SHP77 (cell line): ENCODE data around the gene RNF26.
A peak's percentile ranks its signal among the peaks of the same experiment; 100 is the strongest.

ENCODE experiments used
- DNase-seq, 2 experiments: peaks; one replicate each; lab custom pipeline; 2025; lab: John Stamatoyannopoulos, UW

Gene RNF26

DNA sequence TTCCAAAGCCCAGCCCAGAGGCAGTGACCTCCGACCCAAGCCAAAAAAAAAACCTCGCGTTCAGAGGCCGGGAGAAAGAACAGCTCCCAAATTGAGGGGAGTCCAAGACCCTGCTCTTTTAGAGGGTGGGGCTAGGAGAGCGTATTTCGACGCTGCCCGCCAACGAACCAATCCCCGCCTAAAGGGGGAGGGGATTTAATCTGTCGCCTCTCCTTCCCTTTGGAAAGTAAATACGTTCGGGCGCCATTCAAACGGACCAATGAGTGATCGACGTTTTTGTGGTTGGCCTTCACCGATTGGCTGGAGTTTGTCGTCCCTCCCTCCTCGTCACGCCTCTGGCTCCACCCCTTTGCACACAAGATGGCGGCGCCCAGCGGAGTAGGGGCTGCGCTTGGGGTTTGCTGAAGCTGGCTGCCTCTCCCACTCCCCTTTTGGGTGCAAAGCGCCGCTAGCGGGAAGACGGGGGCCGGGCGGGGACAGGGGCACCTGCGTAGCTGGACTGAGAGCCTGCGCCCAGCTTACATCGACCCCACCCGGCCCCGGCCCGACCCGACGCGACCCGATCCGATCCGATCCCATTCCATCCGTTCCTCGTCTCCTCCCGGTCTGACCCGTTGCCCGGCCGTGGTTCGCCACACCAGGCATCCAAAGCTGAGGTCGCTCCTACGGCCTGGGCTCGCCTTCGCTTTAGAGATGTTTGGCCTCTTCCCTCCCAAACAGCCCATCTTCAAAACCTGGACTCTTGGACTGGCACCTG is at the start of gene RNF26:
Gene RNF26, plus strand, starts transcription at position 354 of the 757 bp plus-strand sequence. CDS start 596 bp downstream, outside the sequence.
- DNase-seq, result peak; percentile 96

DNA sequence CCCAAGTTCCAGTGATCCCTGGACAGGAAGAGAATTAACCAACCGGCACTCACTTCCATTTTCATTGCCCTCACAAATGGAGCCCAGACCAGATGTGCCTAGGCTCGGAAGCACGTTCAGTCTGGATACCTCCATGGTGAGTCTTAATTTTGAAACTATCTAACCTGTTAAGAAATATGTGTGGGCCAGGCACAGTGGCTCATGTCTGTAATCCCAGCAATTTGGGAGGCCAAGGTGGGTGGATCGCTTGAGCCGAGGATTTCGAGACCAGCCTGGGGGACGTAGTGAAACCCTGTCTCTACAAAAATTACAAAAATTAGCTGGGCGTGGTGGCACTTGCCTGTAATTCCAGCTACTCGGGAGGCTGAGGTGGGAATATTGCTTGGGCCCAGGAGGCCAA is 48.9 kb upstream of the RNF26 start:
- DNase-seq, result no peak

DNA sequence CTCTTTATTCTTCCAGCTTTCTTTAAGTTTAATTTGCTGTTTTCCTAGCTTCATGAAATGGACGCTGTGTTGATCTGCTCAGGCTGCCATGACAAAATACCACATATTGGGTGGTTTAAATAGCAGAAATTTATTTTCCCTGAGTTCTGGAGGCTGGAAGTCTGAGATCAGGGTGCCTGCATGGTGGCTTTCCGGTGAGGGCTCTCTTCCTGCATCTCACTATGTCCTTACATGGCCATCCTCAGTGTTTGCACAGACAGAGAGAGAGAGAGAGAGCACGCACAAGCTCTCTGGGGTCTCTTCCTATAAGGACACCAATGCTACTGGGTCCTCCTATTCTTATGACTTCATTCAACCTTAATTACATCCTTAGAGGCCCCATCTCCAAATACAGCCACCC is 46.1 kb upstream of the RNF26 start:
- DNase-seq, result no peak

DNA sequence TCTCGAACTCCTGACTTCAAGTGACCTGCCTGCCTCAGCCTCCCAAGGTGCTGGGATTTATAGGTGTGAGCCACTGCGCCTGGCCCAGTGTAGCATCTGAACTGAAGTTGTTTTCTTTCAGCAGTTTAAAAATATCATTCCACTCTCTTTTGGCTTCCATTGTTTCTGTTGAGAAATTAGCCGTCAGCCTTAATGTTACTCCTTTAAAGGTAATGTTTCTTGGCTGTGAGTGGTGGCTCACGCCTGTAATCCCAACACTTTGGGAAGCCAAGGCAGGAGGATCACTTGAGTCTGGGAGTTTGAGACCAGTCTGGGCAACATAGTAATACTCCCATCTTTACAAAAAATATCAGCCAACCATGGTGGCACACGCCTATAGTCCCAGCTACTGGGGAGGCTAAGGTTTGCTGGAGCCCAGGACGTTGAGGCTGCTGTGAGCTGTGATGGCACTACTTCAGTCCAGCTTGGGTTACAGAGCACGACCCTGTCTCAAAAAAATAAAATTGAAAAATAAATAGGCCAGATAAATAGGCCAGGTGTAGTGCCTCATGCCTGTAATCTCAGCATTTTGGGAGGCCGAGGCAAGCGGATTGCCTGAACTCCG is 43.3 kb upstream of the RNF26 start:
- DNase-seq, result no peak

DNA sequence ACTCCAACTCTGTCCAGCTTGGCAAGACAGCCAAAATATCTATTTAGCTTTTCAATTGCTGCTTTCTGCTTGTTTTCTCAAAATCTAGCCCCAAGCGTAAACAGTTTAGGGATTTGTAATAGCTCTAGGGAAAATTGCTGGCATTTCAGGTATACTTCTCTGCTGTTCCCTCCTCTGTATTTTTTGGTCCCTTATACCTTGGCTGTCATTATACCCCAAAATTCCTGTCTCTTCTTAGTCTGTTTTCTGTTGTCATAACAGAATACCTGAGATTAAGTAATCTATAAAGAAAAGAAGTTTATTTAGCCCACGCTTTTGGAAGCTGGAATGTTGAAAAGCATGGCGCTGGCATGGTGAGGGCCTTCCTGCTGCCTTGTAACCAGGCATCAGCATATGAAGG is 40.9 kb upstream of the RNF26 start:
- no peak for DNase-seq

DNA sequence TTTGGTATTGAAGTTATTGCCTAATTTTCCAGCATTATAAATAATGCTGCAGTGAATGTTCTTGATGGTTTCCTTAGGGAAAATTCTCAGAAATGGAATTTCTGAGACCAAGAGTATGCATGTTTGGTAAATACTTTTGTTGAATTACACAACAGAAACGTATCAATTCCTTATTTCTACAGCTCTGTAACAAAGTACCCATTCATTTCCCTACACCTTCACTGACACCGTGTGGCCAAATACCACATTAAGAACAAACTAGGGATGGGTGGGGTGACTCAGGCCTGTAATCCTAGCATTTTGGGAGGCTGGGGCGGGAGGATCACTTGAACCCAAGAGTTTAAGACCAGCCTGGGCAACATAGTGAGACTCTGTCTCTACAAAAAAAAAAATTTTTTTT is 39.1 kb upstream of the RNF26 start:
- peak in 1 of 2 experiments; percentile 0 for DNase-seq

DNA sequence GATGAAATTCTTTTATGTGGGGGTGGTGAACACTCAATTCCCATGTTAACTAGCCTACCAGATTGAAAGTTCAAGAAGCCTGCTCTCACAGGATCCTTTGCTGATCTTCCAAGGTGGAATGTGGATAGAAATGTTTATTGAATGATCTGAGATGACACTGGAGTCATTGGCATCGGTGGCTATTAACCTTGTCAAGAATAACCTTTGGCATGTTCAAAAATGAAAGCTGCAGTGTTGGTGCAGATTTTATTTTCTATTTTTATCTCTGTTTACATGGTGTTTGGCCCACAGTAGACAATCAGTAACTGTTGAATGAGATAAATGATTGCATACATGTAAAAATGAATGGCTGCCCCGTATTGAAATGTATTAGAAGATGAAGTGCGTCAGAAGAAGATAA is 36.4 kb upstream of the RNF26 start:
- no peak for DNase-seq

DNA sequence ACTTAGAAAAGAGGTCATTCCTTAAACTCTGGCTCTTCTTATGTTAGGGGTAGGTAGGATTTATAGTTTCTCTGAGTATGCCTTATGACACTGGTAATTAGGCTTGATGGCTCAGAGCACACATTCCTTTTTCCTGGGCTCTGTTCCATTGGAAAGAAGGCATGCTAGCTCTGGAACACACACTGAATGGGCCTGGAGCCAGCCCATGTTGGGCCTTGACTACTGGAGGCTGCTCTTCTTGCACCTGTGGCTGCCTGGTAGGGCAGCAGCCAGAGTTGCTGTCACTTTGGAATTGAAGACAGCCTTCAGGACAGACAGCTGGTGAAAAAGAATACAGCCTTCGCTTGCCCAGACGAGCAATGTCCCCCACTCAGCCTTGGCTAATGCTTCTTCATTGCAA is 35.6 kb upstream of the RNF26 start:
- DNase-seq, result no peak

DNA sequence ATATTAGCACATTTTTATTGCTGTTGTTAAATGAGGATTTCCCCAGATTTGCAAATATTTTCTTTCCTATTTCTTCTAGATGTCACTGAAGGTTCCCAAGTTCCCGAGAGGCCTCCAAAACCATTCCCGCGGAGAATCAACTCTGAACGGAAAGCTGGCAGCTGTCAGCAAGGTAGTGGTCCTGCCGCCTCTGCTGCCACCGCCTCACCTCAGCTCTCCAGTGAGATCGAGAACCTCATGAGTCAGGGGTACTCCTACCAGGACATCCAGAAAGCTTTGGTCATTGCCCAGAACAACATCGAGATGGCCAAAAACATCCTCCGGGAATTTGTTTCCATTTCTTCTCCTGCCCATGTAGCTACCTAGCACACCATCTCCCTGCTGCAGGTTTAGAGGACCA is 34.9 kb upstream of the RNF26 start:
- no peak for DNase-seq

DNA sequence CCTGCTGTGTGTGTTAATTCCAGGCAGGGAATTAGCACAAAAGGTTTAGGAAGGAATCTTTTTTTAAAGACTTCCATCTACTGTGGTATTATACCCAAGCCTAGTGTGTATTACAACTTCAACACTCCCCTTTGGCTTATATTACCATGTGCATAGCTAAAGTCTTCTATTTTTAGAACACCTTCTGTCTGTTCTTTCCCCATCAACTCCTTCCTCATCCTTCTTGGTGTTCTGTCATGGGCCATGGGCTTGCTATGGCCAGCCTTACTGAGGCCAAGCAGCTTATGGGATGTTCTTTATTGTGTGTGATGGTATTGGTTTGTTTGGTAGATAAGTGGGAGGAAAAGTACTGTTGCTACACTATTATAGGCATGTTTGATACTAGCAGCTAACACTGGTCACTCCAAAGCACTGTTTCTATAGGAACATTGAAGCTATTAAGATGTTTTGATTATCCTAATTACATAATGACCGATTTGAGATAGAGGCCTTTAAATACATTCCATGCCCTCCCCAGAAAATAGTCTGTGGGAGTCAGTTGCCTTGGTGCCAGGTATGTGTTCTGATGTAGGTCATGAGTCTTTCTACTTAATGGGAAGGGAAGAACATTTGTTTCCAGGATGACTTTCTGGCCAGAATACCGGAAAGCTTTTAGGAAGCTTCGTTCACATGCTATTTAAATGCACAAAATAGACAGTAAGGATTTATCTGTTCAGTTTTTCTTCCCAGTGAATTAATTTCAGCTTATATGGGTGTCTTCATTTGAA is 33.9 kb upstream of the RNF26 start:
- no peak for DNase-seq

DNA sequence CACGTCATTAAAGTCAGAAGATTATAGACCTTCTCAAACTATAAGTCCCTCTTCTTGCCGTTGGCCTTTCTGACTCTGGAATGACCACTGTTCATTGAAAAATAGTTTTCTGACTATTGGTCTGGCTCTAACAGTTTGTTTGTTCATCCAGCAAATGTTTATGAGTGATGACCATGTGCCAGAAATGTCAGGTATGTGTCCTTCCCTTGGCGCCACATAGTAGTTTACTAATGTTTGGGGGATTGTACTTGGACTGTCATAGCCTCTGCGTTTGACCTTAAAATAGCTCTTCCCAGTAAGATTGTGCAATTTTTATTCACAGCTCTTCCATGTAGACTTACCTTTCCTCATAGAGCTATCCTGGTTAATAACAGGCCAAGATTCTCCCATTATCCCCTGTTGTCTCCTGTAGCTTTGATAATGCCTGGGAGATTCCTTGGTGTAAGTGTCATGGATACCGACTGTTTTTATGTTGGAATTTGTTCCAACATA is 31.1 kb upstream of the RNF26 start:
- DNase-seq, result no peak

DNA sequence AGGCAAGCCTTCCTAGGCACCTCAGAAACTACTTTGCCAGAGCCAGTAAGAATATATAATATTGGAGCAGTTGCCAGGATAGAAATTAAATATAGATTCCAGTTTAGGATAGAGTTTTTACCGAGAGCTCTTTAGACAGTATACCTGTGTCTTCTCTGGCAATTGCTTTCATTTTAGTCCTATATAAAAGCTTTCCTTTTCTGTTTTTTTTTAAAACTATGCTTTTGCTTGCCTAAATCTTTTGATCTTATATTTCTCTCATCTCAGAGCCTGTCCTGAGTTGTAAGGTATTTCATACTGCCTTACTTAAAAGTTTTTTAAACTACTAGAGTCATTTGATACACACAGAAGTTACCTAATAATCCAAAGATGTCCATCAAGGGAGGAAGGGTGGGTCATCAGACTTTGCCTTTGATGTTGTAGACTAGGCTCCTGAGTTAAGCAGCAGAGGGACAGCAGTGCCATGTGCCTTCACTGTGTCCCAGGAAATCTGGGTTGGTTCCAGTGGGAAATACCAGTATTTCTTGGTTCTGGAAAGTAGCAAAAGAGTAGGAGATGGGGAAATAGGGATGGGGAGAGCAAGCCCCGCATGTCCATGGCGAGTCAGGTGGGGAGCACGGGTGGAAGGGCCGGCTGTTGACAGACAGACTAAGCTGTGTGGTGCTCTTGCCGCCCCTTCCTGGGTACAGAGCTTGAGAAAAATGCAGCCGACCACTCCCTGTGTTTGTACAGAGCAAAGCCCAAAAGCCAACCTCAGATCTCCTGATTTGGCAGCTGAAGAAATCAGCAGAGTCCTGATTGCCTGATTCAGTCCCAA is 28.6 kb upstream of the RNF26 start:
- no peak for DNase-seq

DNA sequence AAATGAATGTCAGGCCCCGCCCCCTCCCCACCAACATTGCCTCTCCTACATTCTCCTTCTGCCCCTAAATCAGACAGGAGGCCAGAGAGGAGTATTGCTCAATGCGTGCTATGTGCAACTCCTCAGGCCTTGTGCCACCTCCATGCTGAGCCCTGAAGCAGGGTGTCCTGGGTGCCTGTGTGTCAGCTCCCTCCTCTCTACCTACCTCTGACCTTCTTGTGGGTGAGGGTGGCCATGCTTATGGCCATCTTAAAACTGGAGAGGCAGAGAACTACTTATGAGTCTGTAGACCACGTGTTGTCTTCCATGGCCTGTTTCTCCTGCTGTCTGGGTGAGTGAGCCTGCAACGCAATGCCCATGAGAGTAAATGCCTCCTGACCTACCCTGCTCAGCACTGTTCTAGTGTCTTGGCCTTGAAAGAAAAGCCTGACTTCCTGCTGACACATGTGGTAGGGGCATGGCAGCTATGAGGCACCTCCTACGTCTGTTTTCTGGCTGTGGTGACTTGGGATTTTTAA is 27.9 kb upstream of the RNF26 start:
- DNase-seq, result no peak

DNA sequence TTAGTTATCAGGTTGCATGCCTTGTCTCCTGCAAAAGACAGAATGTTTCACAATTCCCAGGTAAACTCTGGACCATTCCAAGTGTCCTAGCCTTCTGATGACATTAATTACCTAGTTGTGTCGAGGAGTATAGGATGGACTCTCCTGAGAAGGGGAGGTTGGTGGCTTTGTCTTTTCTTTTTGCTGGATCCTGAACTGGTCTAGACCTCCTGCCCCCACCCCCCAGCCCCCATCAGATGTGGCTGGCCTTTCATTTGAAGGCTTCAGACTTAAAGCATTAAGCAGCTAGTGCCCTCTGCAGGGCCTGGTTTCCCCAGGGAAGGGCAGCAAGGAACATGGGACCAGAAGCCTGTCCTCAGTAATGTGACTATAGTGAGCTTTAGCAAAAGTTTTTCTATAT is 27.1 kb upstream of the RNF26 start:
- DNase-seq, result no peak

DNA sequence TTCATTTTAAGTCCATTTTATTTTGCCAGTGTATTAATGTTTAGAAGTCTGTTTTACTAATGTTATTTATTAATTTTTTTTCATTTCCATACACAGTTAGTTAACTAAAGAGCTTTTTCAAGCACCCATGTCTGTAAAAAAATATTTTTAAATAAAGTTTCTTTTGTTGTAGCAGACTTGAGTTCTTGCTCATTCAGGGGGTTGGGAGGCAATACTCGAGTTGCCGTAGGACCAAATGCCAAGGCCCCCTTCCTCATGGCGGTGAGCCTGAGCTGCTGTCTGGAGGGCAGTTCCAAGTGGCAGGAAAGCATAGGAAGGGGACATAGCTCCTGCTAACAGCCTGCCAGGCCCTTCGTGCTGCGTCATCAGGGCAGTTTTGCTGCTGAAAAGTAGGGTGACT is 26.4 kb upstream of the RNF26 start:
- no peak for DNase-seq

DNA sequence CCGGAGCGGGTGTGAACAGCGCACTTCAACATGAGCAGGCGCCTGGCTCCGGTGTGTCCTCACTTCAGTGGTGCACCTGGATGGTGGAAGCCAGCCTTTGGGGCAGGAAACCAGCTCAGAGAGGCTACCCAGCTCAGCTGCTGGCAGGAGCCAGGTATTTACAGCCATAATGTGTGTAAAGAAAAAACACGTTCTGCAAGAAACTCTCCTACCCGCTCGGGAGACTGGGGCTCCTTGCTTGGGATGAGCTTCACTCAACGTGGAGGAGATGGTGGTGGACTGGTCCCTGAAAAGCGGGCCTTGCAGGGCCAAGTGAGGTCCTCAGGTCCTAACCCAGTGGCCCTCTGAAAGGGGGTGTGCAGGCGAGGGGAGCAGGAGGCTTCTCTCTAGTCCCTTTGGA is 24.9 kb upstream of the RNF26 start:
- no peak for DNase-seq

DNA sequence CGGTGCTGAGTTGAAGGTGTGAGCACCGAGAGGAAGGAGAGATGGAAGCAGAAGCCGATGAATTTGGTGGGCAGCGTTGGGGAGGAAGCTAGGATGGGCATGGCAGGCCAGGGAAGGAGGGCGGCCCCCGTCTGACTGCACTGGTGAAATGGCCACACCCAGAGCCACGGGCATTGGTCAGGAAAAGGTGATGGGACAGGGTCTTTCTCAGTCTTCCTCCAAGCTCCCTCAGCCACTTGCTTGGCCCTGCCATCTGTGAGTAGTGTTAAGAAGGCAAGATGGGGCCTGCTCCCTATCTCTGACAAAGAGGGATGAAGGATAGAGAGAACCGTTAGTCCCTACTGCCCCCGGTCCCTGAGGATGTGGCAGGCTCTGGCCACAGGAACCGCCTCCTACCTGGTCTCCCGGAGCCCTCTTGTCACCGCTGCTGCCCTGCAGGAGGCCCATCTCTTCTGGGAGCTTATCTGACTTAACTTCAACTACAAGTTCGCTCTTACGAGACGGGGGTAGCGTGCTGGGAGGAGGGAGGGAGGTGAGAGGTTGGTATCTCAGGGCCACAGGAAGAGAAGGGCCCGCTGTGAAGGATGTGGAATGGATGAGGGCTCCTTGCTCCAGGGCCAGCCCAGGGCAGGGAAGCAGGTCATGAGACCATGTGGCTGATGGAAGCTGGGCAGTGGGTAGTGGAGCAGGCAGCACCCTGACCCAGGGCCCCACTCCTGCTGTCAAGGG is 24.2 kb upstream of the RNF26 start:
- no peak for DNase-seq

DNA sequence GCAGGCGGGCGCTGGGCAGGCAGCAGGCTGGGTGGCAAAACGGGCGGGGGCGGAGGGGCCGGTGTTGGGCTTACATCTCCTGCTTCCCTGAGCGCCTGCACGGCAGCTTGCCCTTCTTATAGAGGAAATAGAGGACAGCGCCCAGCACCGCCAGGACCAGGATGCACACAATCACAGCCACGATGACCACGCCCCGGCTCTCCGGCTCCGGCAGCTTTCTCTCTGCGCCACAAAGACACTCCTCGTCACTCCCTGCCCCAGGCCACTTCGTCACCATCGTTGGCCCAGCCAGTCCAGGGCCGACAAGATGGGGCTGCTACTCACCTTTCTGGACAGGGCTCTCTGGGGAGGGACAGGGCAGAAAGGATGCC is 23.7 kb upstream of the RNF26 start:
- DNase-seq, result no peak

DNA sequence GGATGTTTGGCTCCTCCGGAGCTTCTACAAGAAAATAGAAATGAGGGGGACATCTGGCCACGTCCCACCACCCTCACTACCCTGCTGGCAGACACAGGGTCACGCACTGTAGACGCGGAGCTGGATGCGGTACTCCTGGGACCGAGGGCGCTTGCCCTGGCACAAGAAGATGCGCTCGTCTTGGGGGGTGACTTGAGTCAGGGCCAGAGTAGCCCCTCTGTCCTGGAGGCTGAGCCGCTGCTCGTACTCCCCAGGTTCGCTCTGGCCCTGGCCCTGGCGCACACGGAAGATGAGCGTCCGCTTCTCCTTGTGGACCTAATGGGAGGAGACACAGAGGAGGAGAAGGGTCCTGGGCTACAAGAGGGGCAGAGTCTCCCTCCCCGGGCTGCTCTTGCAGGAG is 19.6 kb upstream of the RNF26 start:
- DNase-seq, result no peak

DNA sequence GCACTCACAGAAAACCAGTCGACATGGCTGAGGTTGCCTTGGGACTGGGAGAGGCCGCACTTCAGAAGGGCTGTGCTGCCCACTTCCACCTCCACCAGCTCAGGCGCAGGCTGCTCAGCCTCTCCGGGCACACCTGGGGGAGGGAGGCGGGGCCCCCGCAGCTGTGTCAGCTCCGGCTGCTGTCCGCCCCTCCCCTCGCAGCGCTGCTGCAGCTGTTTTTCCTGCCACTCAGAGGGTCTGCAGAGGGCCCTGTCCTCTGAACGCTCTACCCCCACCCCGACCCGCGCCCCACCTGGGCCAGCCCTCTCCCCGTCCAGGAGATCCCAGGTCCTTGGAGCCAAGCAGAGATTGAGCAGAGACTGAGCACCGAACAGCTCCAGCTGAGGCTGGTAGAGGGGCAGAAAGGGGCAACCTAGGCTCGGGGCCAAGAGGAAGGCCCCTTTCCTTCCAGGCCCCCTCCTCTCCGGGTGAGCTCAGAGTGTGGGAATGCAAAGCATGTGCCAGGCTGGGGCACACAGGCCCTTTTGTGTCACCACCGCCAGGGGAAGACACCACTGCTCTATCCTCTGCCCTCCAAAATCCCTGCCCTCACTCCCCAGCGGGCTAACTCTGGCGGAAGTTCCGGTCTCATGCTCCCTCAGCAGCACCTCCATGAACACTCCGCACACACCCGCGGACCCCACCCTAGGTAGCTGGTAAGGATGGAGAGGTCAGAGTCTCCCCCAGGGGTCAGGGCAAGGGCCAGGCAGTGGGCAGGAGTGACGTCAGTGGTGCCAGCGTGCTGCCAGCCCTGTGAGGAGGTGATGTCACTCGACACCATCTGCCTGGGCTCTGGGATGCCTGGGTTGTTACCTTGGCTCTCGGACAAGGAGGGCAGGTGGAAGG is 19.0 kb upstream of the RNF26 start:
- DNase-seq, result peak in 1 of 2 experiments; percentile 60
